CD14-positive monocyte (primary cell): ENCODE measurements around the gene MSMO1. TPM values are rescaled to one million over a fixed set of nuclear protein-coding genes. Genes with fewer than 3 reads are reported as not detected.
A peak's percentile ranks its signal among the peaks of the same experiment; 100 is the strongest.
"Not testable (repeated sequence)": the region's sequence is repeated elsewhere in the genome, so short reads cannot be mapped to it uniquely, and the experiment has no call there.

Source experiments
- DNase-seq, 3 donors: peaks; one replicate each; pipeline ENCODE4 v3.0.0-alpha.2; 2011 to 2022
- H2AFZ ChIP-seq: 2 replicates; pipeline ENCODE4 v1.6.0; 2012; ENCODE audit warnings: mild to moderate bottlenecking, low read depth, low read length, inconsistent platforms; ENCODE audit not compliant: insufficient read depth, poor library complexity, severe bottlenecking
- H3K27ac ChIP-seq, 2 donors: 1 replicate in 1 of 2; 2 replicates in 1 of 2; pipeline ENCODE4 v1.5.1; 2012 to 2013; ENCODE audit warnings: low read length in 2 of 2, control low read depth in 1 of 2, inconsistent platforms in 1 of 2, low read depth in 1 of 2, mild to moderate bottlenecking in 1 of 2
- H3K27me3 ChIP-seq, 2 donors: one replicate each; pipeline versions ENCODE4 v1.6.0 to v1.6.1; 2011 to 2013; ENCODE audit warnings: low read length in 2 of 2; ENCODE audit not compliant: control insufficient read depth in 2 of 2, insufficient read depth in 2 of 2
- H3K36me3 ChIP-seq, 2 donors: replicated peaks in 1 of 2; 1 replicate in 1 of 2; 2 replicates in 1 of 2; pipeline versions ENCODE4 v1.5.1 to v1.6.1; 2012 to 2013; ENCODE audit warnings: low read length in 2 of 2, control low read depth in 1 of 2, inconsistent platforms in 1 of 2, mild to moderate bottlenecking in 1 of 2; ENCODE audit not compliant: insufficient read depth in 2 of 2, control insufficient read depth in 1 of 2
- H3K4me1 ChIP-seq, 2 donors: 1 replicate in 1 of 2; 2 replicates in 1 of 2; pipeline versions ENCODE4 v1.5.1 to v1.6.1; 2012 to 2013; ENCODE audit warnings: low read length in 2 of 2, control low read depth in 1 of 2, inconsistent platforms in 1 of 2, mild to moderate bottlenecking in 1 of 2, moderate library complexity in 1 of 2; ENCODE audit not compliant: insufficient read depth in 2 of 2, control insufficient read depth in 1 of 2
- H3K4me2 ChIP-seq: replicated peaks from 2 replicates; pipeline ENCODE3; 2012; ENCODE audit warnings: low read length, moderate library complexity, mild to moderate bottlenecking; ENCODE audit not compliant: poor library complexity, severe bottlenecking; ENCODE audit errors: extremely low read depth
- H3K4me3 ChIP-seq, 3 experiments: fragments of 200-600 bp in 1 of 3; sonication (generic) in 1 of 3; replicated peaks in 1 of 3; 1 replicate in 2 of 3; 2 replicates in 1 of 3; pipeline ENCODE4 v1.5.1; 2011 to 2013; ENCODE audit warnings: low read length in 3 of 3, mild to moderate bottlenecking in 3 of 3, control low read depth in 2 of 3, low read depth in 2 of 3, inconsistent platforms in 1 of 3, moderate library complexity in 1 of 3
- H3K79me2 ChIP-seq: 2 replicates; pipeline ENCODE4 v1.6.0; 2012; ENCODE audit warnings: mild to moderate bottlenecking, control low read depth, inconsistent platforms, low read length, moderate library complexity; ENCODE audit not compliant: insufficient read depth
- H3K9ac ChIP-seq: 2 replicates; pipeline ENCODE4 v1.6.0; 2017; ENCODE audit warnings: low read length, mild to moderate bottlenecking; ENCODE audit not compliant: insufficient read depth, poor library complexity, severe bottlenecking
- H3K9me3 ChIP-seq, 2 donors: replicated peaks in 1 of 2; 1 replicate in 1 of 2; 2 replicates in 1 of 2; pipeline versions ENCODE4 v1.5.1 to v1.6.1; 2012 to 2013; ENCODE audit warnings: low read length in 2 of 2, control low read depth in 1 of 2; ENCODE audit not compliant: control insufficient read depth in 1 of 2, insufficient read depth in 1 of 2
- H4K20me1 ChIP-seq: 2 replicates; pipeline ENCODE4 v1.6.0; 2012; ENCODE audit warnings: mild to moderate bottlenecking, low read length, control low read depth, moderate library complexity; ENCODE audit not compliant: insufficient read depth
- H3K27ac Mint-ChIP-seq, 7 donors: one replicate each; pipeline ENCODE4 v1.8.0; 2020; ENCODE audit warnings: mild to moderate bottlenecking in 7 of 7, mixed read lengths in 7 of 7, moderate library complexity in 6 of 7, inconsistent platforms in 2 of 7
- H3K27me3 Mint-ChIP-seq, 3 donors: one replicate each; pipeline ENCODE4 v1.8.0; 2021 to 2022; ENCODE audit warnings: low read depth in 3 of 3, mild to moderate bottlenecking in 3 of 3, mixed read lengths in 3 of 3, moderate library complexity in 3 of 3, inconsistent platforms in 1 of 3
- H3K36me3 Mint-ChIP-seq, 2 donors: one replicate each; pipeline ENCODE4 v1.8.0; 2020; ENCODE audit warnings: mixed read lengths in 2 of 2, inconsistent platforms in 1 of 2, mild to moderate bottlenecking in 1 of 2
- H3K4me1 Mint-ChIP-seq: one replicate; pipeline ENCODE4 v1.8.0; 2020; ENCODE audit warnings: mild to moderate bottlenecking, mixed read lengths
- H3K4me3 Mint-ChIP-seq, 2 donors: one replicate each; pipeline ENCODE4 v1.8.0; 2020; ENCODE audit warnings: mild to moderate bottlenecking in 2 of 2, mixed read lengths in 2 of 2, moderate library complexity in 1 of 2
- H3K9me3 Mint-ChIP-seq, 7 donors: one replicate each; pipeline ENCODE4 v1.8.0; 2020 to 2022; ENCODE audit warnings: mixed read lengths in 7 of 7, mild to moderate bottlenecking in 6 of 7, moderate library complexity in 6 of 7, inconsistent platforms in 2 of 7
- CTCF ChIP-seq: fragments of 200-600 bp; IDR thresholded peaks from one replicate; pipeline ENCODE4 v1.8.0; 2022; ENCODE audit warnings: antibody characterized with exemption, mild to moderate bottlenecking
- WGBS: methylation state at CpG from one replicate; pipeline ENCODE4 v1.1.5; 2013; ENCODE audit warnings: missing lambda C conversion rate; ENCODE audit not compliant: insufficient coverage; 5-methylcytosine and 5-hydroxymethylcytosine counted together
- intact Hi-C, 2 donors: fragments of 100-400 bp; cut with micrococcal nuclease; formaldehyde crosslinking; loops; one replicate each; pipeline versions ENCODE4 v1.15.0 to v1.15.1; 2023
- polyA minus RNA-seq: library from RNA; depleted of rRNA, polyadenylated mRNA; stranded (reverse); fragments of >200 nt; gene quantifications from 2 replicates; pipeline ENCODE4 v1.2.3, GENCODE V29; 2012
- polyA plus RNA-seq, 3 donors: library from polyadenylated mRNA; depleted of rRNA in 1 of 3; unstranded in 2 of 3; stranded (reverse) in 1 of 3; fragments of 300-500 nt in 2 of 3; fragments of >200 nt in 1 of 3; fragmentation: Illumina TruSeq in 2 of 3; gene quantifications; 1 replicate in 2 of 3; 2 replicates in 1 of 3; pipeline ENCODE4 v1.2.3, GENCODE V29; 2012 to 2021
- total RNA-seq, 12 experiments: library from RNA in 1 of 12; stranded (reverse) in 1 of 12; fragments of 120-200 nt in 1 of 12; gene quantifications; one replicate each; pipeline ENCODE4 v1.2.4 and lab custom pipeline; 2013 to 2026; ENCODE audit warnings: mixed read lengths in 6 of 12, inconsistent platforms in 1 of 12

MSMO1 gene
- total RNA-seq (2013), result 21.5 TPM
- 1 to 10 TPM; 3.1 to 7.6 (median 6.0) TPM for polyA plus RNA-seq
- polyA minus RNA-seq, result 2.4 and 4.4 TPM in 2 replicates
- total RNA-seq (lab: John Stamatoyannopoulos, UW), result 2.8 to 24.1 (median 10.1) reads per million in 11 experiments

DNA sequence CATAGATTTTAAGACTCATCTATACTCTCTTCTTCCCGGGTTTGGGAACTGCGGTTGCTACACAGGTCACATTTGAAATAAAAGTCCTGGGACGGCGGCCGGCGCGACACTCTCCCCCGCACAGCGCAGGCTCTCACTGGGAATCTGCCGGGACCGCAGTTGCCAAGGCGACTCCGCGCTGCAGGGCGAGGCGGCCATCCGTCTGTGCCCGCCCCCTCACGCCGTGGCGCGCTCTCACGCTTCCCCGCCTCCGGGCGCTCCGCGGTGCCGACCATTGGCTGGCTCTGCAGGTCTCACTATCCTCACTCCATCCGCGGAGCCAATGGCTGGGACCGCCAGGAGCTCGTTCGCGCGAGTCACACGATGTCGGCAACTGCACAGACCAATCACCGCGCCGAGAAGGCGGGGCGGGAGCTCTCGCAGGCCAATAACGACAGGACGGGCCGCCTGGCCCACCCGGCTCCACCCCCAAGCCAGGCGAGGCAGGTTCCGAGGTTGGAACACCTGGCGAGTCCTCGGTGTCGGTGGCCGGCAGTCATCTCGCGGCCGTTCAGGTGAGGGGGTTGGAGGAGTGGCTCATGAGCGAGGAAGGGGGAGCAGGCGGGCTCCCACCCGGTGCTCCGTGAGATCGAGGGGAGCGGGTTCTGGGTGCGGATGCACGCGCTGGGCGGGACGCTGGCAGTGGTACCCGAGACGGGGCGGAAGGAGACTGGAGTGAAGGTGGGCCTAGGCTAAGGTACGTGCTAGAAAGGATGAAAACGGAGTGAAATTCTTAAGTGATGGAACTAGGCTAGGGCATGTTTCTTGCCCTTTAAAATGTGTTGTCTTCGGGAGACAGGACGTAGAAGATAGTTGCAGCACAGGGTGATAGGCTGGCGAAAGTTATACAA, at the start of gene MSMO1:
MSMO1 (plus strand) TSS at position 459 of the 890 bp plus-strand sequence. CDS start 5,702 bp downstream, outside the sequence.
- Histone ChIP-seq H2AFZ (peak within 1 kb of the TSS; percentile 93), H3K27me3 (no peaks in the 10 kb centered on the region), H3K4me2 (peak within 1 kb of the TSS; percentile 84), H3K36me3 (peaks cover 0 to 18% of the 10 kb centered on the region in 2 donors), H3K4me1 (peaks cover 24 to 27% of the 10 kb centered on the region in 2 donors), H3K79me2 (peaks cover 49% of the 10 kb centered on the region), H3K9ac (peak within 1 kb of the TSS; percentile 68), H3K9me3 (no peaks in the 10 kb centered on the region), H3K27ac (peak within 1 kb of the TSS; percentile 60 to 86), H4K20me1 (no peaks in the 10 kb centered on the region), H3K4me3 (peak within 1 kb of the TSS; percentile 87 to 99 (median 90))
- Mint-ChIP-seq H3K4me1 (peaks cover 30% of the 10 kb centered on the region), H3K36me3 (peaks cover 26 to 30% of the 10 kb centered on the region in 2 donors), H3K9me3 (no peaks in the 10 kb centered on the region), H3K27ac (peak within 1 kb of the TSS in 1 of 7 donors; percentile 48), H3K27me3 (no peaks in the 10 kb centered on the region), H3K4me3 (no peak within 1 kb of the TSS)
- peak; percentile 97 to 98 (median 98) for DNase-seq
- no peak for TF ChIP-seq CTCF
- WGBS, result under 1% methylated on average over 76 of the region's 76 CpGs
- intact Hi-C loops, result loop anchor here (5.0 to 10.0 kb wide), 4 partner anchors 35 to 215 kb away; partner anchors contain the start of genes KLHL2 (in 2 of the 2) and TMEM192 (in 1 of the 2)

- H3K27ac ChIP-seq, H3K4me2 ChIP-seq, H3K4me3 Mint-ChIP-seq, H3K27me3 ChIP-seq, H3K9me3 ChIP-seq, H2AFZ ChIP-seq, intact Hi-C loops, H3K4me1 ChIP-seq, H3K9ac ChIP-seq, H3K4me1 Mint-ChIP-seq, H4K20me1 ChIP-seq, H3K4me3 ChIP-seq, H3K79me2 ChIP-seq, DNase-seq, H3K27ac Mint-ChIP-seq, H3K27me3 Mint-ChIP-seq, H3K9me3 Mint-ChIP-seq: not testable (repeated sequence)
- H3K36me3 Mint-ChIP-seq, result peaks cover 35 to 50% of the 10 kb centered on the region in 2 donors
- WGBS, result 96% methylated on average over 18 of the region's 20 CpGs
- H3K36me3 ChIP-seq, result peaks cover 7 to 19% of the 10 kb centered on the region in 2 donors
Observed at GRCh38 chr4:165279531-165279930, 47.9 kb upstream of the MSMO1 start.

DNA sequence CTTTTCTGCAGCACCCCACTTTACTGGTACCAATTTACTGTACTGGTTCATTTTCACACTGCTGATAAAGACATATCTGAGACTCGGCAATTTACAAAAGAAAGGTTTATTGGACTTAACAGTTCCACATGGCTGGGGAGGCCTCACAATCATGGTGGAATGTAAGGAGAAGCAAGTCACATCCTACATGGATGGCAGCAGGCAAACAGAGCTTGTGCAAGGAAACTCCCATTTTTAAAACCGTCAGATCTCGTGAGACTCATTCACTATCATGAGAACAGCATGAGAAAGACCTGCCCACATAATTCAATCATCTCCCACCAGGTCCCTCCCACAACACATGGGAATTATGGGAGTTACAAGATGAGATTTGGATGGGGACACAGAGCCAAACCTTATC, 42.8 kb upstream of the MSMO1 start:
- H3K9me3 ChIP-seq, H3K4me3 ChIP-seq, DNase-seq, H3K9ac ChIP-seq, H3K4me3 Mint-ChIP-seq, H3K27ac ChIP-seq, H3K36me3 ChIP-seq, H3K27me3 Mint-ChIP-seq, H3K27me3 ChIP-seq, H3K4me2 ChIP-seq, intact Hi-C loops, H3K9me3 Mint-ChIP-seq, H2AFZ ChIP-seq: not testable (repeated sequence)
- Mint-ChIP-seq H3K27ac (peak overlapping the region in 1 of 7 donors; percentile 9), H3K36me3 (peaks cover 27 to 31% of the 10 kb centered on the region in 2 donors), H3K4me1 (peaks cover 39% of the 10 kb centered on the region)
- peaks cover 26 to 37% of the 10 kb centered on the region in 2 donors for H3K4me1 ChIP-seq
- peaks cover 21% of the 10 kb centered on the region for H3K79me2 ChIP-seq
- H4K20me1 ChIP-seq, result peaks cover 10% of the 10 kb centered on the region
- WGBS, result no CpG with 5 or more reads among the region's 3 CpGs
